Naive thymus-derived CD4-positive, alpha-beta T cell (primary cell): ENCODE results near the gene FHL2. TPM values are rescaled to one million over a fixed set of nuclear protein-coding genes. Genes with fewer than 3 reads are reported as not detected.
A peak's percentile ranks its signal among the peaks of the same experiment; 100 is the strongest.

Experiments used
- ATAC-seq: fragments of 150-1000 bp; cut with Tn5 transposase; 2 replicates; pipeline ENCODE4 v1.10.0; 2021; ENCODE audit warnings: mild to moderate bottlenecking, moderate library complexity
- CTCF ChIA-PET: fragments of 350-600 bp; sonication (Branson Sonifier 250); formaldehyde crosslinking; loops from one replicate; lab custom pipeline; 2021; ENCODE audit warnings: antibody characterized with exemption; lab: Charles Lee
- POLR2A ChIA-PET: fragments of 350-600 bp; sonication (Branson Sonifier 250); formaldehyde crosslinking; loops from one replicate; lab custom pipeline; 2021; ENCODE audit warnings: antibody characterized with exemption, inconsistent platforms; lab: Charles Lee
- DNase-seq, 9 donors: peaks; one replicate each; pipeline versions ENCODE4 v3.0.0 to v3.0.0-alpha.2; 2020 to 2022; ENCODE audit warnings: mixed read lengths in 1 of 9
- H3K27ac ChIP-seq: one replicate; pipeline ENCODE4 v1.7.0; 2013; ENCODE audit warnings: mild to moderate bottlenecking, low read depth, low read length, moderate library complexity
- H3K27me3 ChIP-seq, 2 donors: one replicate each; pipeline ENCODE4 v1.7.0; 2013; ENCODE audit warnings: low read length in 2 of 2, mild to moderate bottlenecking in 2 of 2, moderate library complexity in 2 of 2; ENCODE audit not compliant: control insufficient read depth in 2 of 2, insufficient read depth in 2 of 2
- H3K36me3 ChIP-seq, 3 experiments: 1 replicate in 2 of 3; 2 replicates in 1 of 3; pipeline ENCODE4 v1.7.0; 2013; ENCODE audit warnings: low read length in 3 of 3, mild to moderate bottlenecking in 3 of 3, moderate library complexity in 1 of 3; ENCODE audit not compliant: insufficient read depth in 3 of 3, control insufficient read depth in 2 of 3
- H3K4me1 ChIP-seq, 2 donors: one replicate each; pipeline ENCODE4 v1.7.0; 2013; ENCODE audit warnings: low read length in 2 of 2, mild to moderate bottlenecking in 2 of 2, moderate library complexity in 1 of 2; ENCODE audit not compliant: control insufficient read depth in 2 of 2, insufficient read depth in 2 of 2
- H3K4me3 ChIP-seq: 2 replicates; pipeline ENCODE4 v1.7.0; 2013; ENCODE audit warnings: mild to moderate bottlenecking, low read length
- H3K9me3 ChIP-seq, 3 experiments: 1 replicate in 2 of 3; 2 replicates in 1 of 3; pipeline ENCODE4 v1.7.0; 2013; ENCODE audit warnings: low read length in 3 of 3; ENCODE audit not compliant: control insufficient read depth in 2 of 3
- H3K27ac Mint-ChIP-seq, 9 donors: one replicate each; pipeline ENCODE4 v1.8.0; 2020 to 2022; ENCODE audit warnings: mixed read lengths in 9 of 9, mild to moderate bottlenecking in 8 of 9, moderate library complexity in 5 of 9, inconsistent platforms in 2 of 9
- H3K27me3 Mint-ChIP-seq, 5 donors: one replicate each; pipeline ENCODE4 v1.8.0; 2021 to 2022; ENCODE audit warnings: mixed read lengths in 5 of 5, mild to moderate bottlenecking in 1 of 5
- H3K36me3 Mint-ChIP-seq, 5 donors: one replicate each; pipeline ENCODE4 v1.8.0; 2020 to 2022; ENCODE audit warnings: mixed read lengths in 5 of 5, mild to moderate bottlenecking in 3 of 5, inconsistent platforms in 1 of 5
- H3K4me1 Mint-ChIP-seq, 7 donors: one replicate each; pipeline ENCODE4 v1.8.0; 2020 to 2022; ENCODE audit warnings: mixed read lengths in 7 of 7, mild to moderate bottlenecking in 3 of 7, inconsistent platforms in 1 of 7
- H3K4me3 Mint-ChIP-seq, 10 donors: one replicate each; pipeline ENCODE4 v1.8.0; 2020 to 2022; ENCODE audit warnings: mild to moderate bottlenecking in 10 of 10, mixed read lengths in 10 of 10, moderate library complexity in 6 of 10, inconsistent platforms in 2 of 10
- H3K9me3 Mint-ChIP-seq, 11 donors: one replicate each; pipeline ENCODE4 v1.8.0; 2020 to 2022; ENCODE audit warnings: mixed read lengths in 11 of 11, mild to moderate bottlenecking in 4 of 11, inconsistent platforms in 1 of 11, moderate library complexity in 1 of 11
- intact Hi-C, 2 donors: fragments of 100-400 bp; cut with micrococcal nuclease; formaldehyde crosslinking; loops; one replicate each; pipeline ENCODE4 v1.15.1; 2023
- polyA plus RNA-seq, 2 donors: library from polyadenylated mRNA; unstranded; fragments of 300-500 nt; fragmentation: Illumina TruSeq; gene quantifications; one replicate each; pipeline ENCODE4 v1.2.3, GENCODE V29; 2021
- total RNA-seq, 6 experiments: library from RNA in 5 of 6; stranded (reverse) in 5 of 6; gene quantifications; 1 replicate in 5 of 6; 2 replicates in 1 of 6; pipeline ENCODE4 v1.2.3 and lab custom pipeline; 2021 to 2026

The FHL2 gene
- total and polyA plus RNA-seq, 7 experiments from 2014 or later = 0.19 to 3.6 (median 0.67) TPM; not detected in 1

DNA sequence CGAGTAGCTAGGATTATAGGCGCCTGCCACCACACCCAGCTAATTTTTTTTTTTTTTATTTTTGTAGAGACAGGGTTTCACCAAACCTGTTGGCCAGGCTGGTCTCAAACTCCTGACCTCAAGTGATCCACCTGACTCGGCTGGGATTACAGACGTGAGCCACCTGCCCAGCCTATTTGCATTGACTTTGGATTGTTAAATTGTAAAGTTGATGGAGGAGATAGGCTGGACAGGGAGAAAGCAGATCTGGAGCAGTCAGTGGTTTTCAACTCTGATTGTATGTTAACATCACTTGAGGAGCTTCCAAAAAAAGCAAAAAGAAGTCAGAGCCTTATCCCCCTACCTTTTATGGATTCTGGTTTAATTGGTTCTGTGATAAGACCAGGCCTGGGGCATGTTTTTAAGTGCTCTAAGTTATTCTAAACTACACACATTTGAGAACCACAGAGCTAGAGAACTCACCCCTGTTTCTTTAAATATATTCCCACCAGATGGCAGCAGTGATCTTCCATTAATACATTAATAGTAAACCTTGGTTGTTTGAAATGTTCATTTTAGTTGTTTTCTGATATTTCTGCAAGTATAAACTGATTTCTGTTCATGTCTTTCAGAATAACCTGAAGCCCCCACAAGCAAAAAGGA is 54.0 kb downstream of the FHL2 start:
- H3K27ac Mint-ChIP-seq = peak overlapping the region in 1 of 9 donors; percentile 50

GRCh38 chr2:105339414-105339813 is 59.4 kb downstream of the FHL2 start:
- H3K27ac Mint-ChIP-seq = peak overlapping the region in 6 of 9 donors; percentile 44 to 100 (median 100)
- Histone ChIP-seq H3K36me3 (peaks cover 0 to 41% (median 6%) of the 10 kb centered on the region in 3 experiments), H3K4me3 (no peak overlapping the region), H3K9me3 (no peaks in the 10 kb centered on the region), H3K27me3 (no peaks in the 10 kb centered on the region), H3K27ac (no peak overlapping the region), H3K4me1 (peaks cover 18 to 22% of the 10 kb centered on the region in 2 donors)
- intact Hi-C loops = loop anchor here (5.0 to 10.0 kb wide), 3 partner anchors 405 to 853 kb away; partner anchors contain the start of genes NCK2 (in 1 of the 2) and UXS1 (in 1 of the 2)
- H3K36me3 Mint-ChIP-seq = peaks cover 5 to 25% (median 15%) of the 10 kb centered on the region in 5 donors
- peak overlapping the region in 8 of 10 donors; percentile 31 to 99 (median 52) for H3K4me3 Mint-ChIP-seq
- peaks cover 20 to 44% (median 42%) of the 10 kb centered on the region in 7 donors for H3K4me1 Mint-ChIP-seq
- ChIA-PET CTCF (interaction anchor here (0.6 to 1.3 kb wide), 2 partner anchors 10 to 1212 kb away, joined by 3 read pairs; no protein-coding TSS in a partner anchor), POLR2A (interaction anchor here (0.7 kb wide), 1 partner anchor 9 kb away, joined by 3 read pairs; no protein-coding TSS in a partner anchor)
- H3K27me3 Mint-ChIP-seq = no peaks in the 10 kb centered on the region
- ATAC-seq (no peak), DNase-seq (no peak)
- H3K9me3 Mint-ChIP-seq = peaks cover 0 to 2% (median 0%) of the 10 kb centered on the region in 11 donors

More for the DNA sequence above, 54.0 kb downstream of the FHL2 start:
- no peak overlapping the region for H3K4me3 ChIP-seq
- ChIA-PET POLR2A (no interaction called here), CTCF (interaction anchor here (0.6 to 1.0 kb wide), 5 partner anchors 10 to 229 kb away, joined by 3 to 5 read pairs (median 3); no protein-coding TSS in a partner anchor)
- H3K9me3 ChIP-seq = no peaks in the 10 kb centered on the region
- intact Hi-C loops = loop anchor here (1.0 to 2.0 kb wide), 4 partner anchors 26 to 1197 kb away; no protein-coding TSS in a partner anchor
- no peak overlapping the region for H3K4me3 Mint-ChIP-seq
- ATAC-seq (peak; percentile 65), DNase-seq (peak in 5 of 9 donors; percentile 31 to 49 (median 43))
- H3K27ac ChIP-seq = no peak overlapping the region
- H3K9me3 Mint-ChIP-seq = no peaks in the 10 kb centered on the region
- no peaks in the 10 kb centered on the region for H3K27me3 Mint-ChIP-seq
- peaks cover 4 to 20% (median 9%) of the 10 kb centered on the region in 7 donors for H3K4me1 Mint-ChIP-seq
- peaks cover 9 to 48% (median 28%) of the 10 kb centered on the region in 5 donors for H3K36me3 Mint-ChIP-seq
- no peaks in the 10 kb centered on the region for H3K4me1 ChIP-seq
- H3K36me3 ChIP-seq = peaks cover 6 to 88% (median 21%) of the 10 kb centered on the region in 3 experiments
- H3K27me3 ChIP-seq = no peaks in the 10 kb centered on the region

GRCh38 chr2:105338020-105338385 is 60.8 kb downstream of the FHL2 start:
- peaks cover 5 to 19% (median 12%) of the 10 kb centered on the region in 5 donors for H3K36me3 Mint-ChIP-seq
- peaks cover 0 to 30% (median 3%) of the 10 kb centered on the region in 3 experiments for H3K36me3 ChIP-seq
- H3K9me3 Mint-ChIP-seq = peaks cover 0 to 2% (median 0%) of the 10 kb centered on the region in 11 donors
- intact Hi-C loops = loop anchor here (5.0 to 10.0 kb wide), 3 partner anchors 407 to 854 kb away; partner anchors contain the start of genes NCK2 (in 1 of the 2) and UXS1 (in 1 of the 2)
- peak overlapping the region; percentile 97 to 100 (median 100) for H3K27ac Mint-ChIP-seq
- H3K4me3 ChIP-seq = peak overlapping the region; percentile 83
- CTCF ChIA-PET = no interaction called here
- H3K4me1 Mint-ChIP-seq = peaks cover 20 to 44% (median 42%) of the 10 kb centered on the region in 7 donors
- no peaks in the 10 kb centered on the region for H3K9me3 ChIP-seq
- H3K4me1 ChIP-seq = peaks cover 18 to 22% of the 10 kb centered on the region in 2 donors
- peak overlapping the region; percentile 99 for H3K27ac ChIP-seq
- peak overlapping the region; percentile 89 to 100 (median 98) for H3K4me3 Mint-ChIP-seq
- no peaks in the 10 kb centered on the region for H3K27me3 Mint-ChIP-seq
- POLR2A ChIA-PET = interaction anchor here (1.1 to 2.4 kb wide), 4 partner anchors 10 to 400 kb away, joined by 3 to 16 read pairs (median 4); partner anchors contain the start of gene FHL2
- DNase-seq (no peak), ATAC-seq (no peak)
- H3K27me3 ChIP-seq = no peaks in the 10 kb centered on the region

DNA sequence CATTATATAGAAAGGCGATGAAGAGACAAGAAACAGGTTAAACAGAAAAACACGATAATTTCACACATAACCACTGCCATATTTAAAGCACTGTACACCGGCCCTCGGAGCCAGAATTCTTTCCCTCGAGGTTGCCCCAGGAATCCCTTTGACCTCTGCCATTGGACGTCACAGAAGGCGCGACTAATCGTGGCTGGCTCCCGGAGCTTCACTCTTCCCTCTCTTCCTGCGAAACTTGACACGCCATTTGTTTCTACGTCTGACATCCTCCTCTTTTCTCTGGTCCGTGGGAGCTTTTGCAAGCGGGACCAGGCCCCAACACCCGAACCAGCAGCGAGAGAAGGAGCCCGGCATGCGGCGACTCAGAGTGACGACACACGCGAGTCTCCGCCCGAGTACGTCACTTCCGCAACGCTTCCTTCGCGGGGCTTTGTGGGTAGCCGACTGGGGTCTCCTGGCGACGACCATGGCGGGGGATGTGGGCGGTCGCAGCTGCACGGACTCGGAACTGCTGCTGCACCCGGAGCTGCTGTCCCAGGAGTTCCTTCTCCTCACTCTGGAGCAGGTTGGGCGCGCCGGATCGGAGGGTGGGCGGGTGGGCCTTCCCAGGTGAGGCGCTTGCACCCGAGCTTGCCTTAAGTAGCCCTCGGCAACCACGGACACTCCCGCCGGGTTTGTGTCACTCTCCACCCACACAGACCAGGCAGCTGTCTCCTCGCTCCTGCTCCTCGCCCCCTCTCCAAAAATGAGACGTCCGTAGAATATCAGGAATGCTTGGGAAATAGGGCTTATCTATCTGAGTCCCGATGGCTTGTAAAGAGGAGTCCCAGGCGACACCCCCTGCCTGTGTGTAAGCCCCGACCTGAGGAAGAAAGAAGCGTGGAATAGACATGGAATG is 61.5 kb downstream of the FHL2 start, which contains the start of gene C2orf49:
C2orf49 (plus strand) TSS at position 419 of the 898 bp plus-strand sequence; CDS start at position 467, 48 bp downstream.
- peak; percentile 94 for ATAC-seq
- intact Hi-C loops = loop anchor here (1.0 to 10.0 kb wide), 8 partner anchors 8 to 857 kb away; partner anchors contain the start of genes TGFBRAP1 (in 2 of the 2), UXS1 (in 2 of the 2), MRPS9 (in 1 of the 2) and NCK2 (in 1 of the 2)

DNA sequence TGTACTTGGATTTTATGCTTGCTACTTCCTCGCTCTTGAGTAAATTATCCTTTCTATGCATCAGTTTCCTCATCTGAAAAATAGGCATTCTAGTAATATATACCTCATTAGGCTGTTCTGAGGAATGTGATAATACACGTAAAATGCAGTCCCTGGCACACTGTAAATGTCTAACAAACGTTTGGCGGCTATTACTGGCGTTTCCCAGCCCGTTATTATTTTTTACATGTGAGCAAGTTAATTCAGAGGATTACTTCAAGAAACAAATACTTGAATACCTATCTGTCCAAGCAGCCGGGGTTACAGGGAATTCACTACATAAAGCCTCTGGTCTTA is 62.1 kb downstream of the FHL2 start:
- intact Hi-C loops = loop anchor here (1.0 to 10.0 kb wide), 8 partner anchors 7 to 858 kb away; partner anchors contain the start of genes TGFBRAP1 (in 2 of the 2), UXS1 (in 2 of the 2), MRPS9 (in 1 of the 2) and NCK2 (in 1 of the 2)
- ChIA-PET CTCF (no interaction called here), POLR2A (interaction anchor here (1.3 to 2.4 kb wide), 2 partner anchors 9 to 61 kb away, joined by 4 to 16 read pairs; partner anchors contain the start of gene FHL2)
- Mint-ChIP-seq H3K27me3 (no peaks in the 10 kb centered on the region), H3K9me3 (peaks cover 0 to 2% (median 0%) of the 10 kb centered on the region in 11 donors), H3K4me1 (peaks cover 20 to 44% (median 42%) of the 10 kb centered on the region in 7 donors), H3K4me3 (peak overlapping the region; percentile 89 to 100 (median 98)), H3K36me3 (peaks cover 5 to 14% (median 8%) of the 10 kb centered on the region in 5 donors), H3K27ac (peak overlapping the region; percentile 99 to 100 (median 100))
- H3K9me3 ChIP-seq = no peaks in the 10 kb centered on the region
- peaks cover 0 to 18% (median 0%) of the 10 kb centered on the region in 3 experiments for H3K36me3 ChIP-seq
- H3K27me3 ChIP-seq = no peaks in the 10 kb centered on the region
- peaks cover 18 to 22% of the 10 kb centered on the region in 2 donors for H3K4me1 ChIP-seq
- H3K4me3 ChIP-seq = peak overlapping the region; percentile 83
- no peak for DNase-seq
- ATAC-seq = no peak
- peak overlapping the region; percentile 99 for H3K27ac ChIP-seq

More for the DNA sequence above, 61.5 kb downstream of the FHL2 start, which contains the start of gene C2orf49:
- Histone ChIP-seq H3K4me1 (peaks cover 18 to 22% of the 10 kb centered on the region in 2 donors), H3K4me3 (peak within 1 kb of the TSS; percentile 83), H3K9me3 (no peaks in the 10 kb centered on the region), H3K36me3 (peaks cover 0 to 25% (median 0%) of the 10 kb centered on the region in 3 experiments), H3K27ac (peak within 1 kb of the TSS; percentile 99), H3K27me3 (no peaks in the 10 kb centered on the region)
- H3K4me1 Mint-ChIP-seq = peaks cover 20 to 44% (median 42%) of the 10 kb centered on the region in 7 donors
- ChIA-PET CTCF (no interaction called here), POLR2A (interaction anchor here (1.1 to 2.4 kb wide), 4 partner anchors 9 to 401 kb away, joined by 3 to 16 read pairs (median 4); partner anchors contain the start of gene FHL2)
- DNase-seq = peak; percentile 81 to 94 (median 92)
- H3K9me3 Mint-ChIP-seq = peaks cover 0 to 2% (median 0%) of the 10 kb centered on the region in 11 donors
- peak within 1 kb of the TSS; percentile 99 to 100 (median 100) for H3K27ac Mint-ChIP-seq
- no peaks in the 10 kb centered on the region for H3K27me3 Mint-ChIP-seq
- peak within 1 kb of the TSS; percentile 89 to 100 (median 98) for H3K4me3 Mint-ChIP-seq
- peaks cover 5 to 14% (median 10%) of the 10 kb centered on the region in 5 donors for H3K36me3 Mint-ChIP-seq
